ENCODE measurements around the gene PRR19.

Gene PRR19

DNA sequence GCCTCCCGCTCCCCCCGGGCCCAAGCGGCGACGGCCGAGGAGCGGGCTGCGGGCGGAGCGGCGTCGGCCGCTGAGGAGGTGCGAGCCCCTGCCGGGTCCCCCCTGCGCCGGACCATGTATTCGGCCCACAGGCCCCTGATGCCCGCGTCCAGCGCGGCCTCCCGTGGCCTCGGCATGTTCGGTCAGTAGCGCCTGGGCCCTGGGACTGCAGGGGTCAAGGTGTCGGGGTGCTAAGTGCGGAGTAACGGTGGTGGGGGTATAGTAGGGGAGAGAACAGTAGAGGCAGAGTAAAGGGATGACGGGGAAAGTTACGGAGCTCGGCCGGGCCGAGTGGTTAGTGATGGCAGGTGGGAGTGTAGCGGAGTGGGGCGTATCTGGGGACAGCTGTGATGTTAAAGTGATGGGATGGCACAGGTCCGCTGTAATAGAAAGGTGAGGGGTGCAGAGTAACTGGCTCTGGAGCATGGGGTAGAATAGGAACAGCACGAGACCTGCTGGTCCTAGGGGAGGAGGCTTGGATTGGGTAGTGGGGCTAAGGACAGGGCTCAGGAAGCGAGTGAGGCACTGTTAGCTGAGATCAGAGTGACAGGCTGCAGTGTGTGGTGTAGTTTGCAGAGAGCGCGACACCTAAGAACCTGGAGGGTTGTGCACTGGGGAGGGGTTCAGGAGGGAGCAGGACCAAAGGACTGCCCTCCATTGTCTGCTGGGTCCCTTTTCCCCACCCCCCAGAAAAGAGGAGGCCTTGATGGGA lies 17.2 kb upstream of the PRR19 start:
- DNase-seq = peak; percentile 24

DNA sequence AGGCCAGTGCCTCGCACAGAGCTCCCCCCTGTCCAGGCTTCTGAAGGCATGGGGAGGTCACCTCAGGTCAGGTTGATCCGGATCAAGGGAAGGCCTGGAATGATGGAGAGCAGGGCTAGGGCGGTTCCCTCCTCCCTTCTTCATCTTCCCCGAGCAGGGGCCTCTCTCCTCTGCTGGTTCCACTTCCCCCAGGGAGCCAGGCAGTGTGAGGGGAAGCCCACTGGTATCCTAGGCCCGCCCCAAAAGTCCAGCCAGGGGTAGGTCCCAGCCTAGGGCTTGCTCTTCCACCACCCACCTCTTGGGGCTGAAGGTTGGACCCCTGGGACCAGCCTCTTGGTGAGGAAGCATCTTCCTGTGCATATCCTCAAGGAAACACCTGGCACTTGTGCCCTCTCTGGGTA lies 16.4 kb upstream of the PRR19 start:
- no peak for DNase-seq

- DNase-seq = no peak
Measured at GRCh38 chr19:42285988-42286348, 16.0 kb upstream of the PRR19 start.

DNA sequence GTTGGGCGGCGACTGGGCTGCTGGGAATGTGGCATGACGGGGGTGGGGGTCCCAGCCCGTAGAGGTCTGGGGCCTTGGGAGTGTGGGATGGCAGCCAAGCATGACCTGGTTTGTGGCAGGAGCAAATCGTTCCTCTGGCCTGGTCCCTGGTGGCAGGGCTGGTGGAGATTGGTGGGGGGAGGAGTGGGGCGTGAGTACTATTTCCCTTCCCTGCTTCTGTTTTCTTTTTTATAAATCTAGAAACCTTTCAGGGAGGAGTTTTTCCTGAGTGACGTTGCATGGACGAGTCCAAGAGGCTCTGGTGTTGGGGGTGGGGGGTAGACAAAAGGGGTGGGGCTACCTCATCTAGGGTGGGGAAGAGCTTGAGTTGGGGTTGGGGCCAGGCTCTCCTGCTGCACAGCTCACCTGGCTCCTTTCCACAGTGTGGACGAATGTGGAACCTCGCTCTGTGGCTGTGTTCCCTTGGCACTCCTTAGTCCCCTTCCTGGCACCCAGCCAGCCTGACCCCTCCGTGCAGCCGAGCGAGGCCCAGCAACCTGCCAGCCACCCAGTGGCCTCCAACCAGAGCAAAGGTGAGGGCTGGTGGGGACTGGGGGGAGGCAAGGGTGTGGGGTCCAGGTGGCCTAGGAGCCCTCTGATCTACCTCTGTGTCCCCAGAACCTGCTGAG lies 15.4 kb upstream of the PRR19 start:
- DNase-seq = no peak

- DNase-seq = no peak
Measured at GRCh38 chr19:42287017-42287826, 14.7 kb upstream of the PRR19 start.

DNA sequence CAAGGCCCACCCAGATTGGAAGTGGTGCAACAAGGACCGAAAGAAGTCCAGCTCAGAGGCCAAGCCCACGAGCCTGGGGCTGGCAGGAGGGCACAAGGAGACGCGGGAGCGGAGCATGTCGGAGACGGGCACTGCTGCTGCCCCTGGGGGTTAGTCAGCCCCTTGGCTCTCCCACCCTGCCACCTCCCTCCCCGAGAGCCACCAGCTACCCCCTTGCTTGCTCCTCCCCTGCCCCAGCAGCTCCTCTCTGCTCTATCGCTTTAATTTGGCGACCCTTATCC lies 14.2 kb upstream of the PRR19 start:
- DNase-seq = no peak

- no peak for DNase-seq
Measured at GRCh38 chr19:42288387-42288786, 13.5 kb upstream of the PRR19 start.

GRCh38 chr19:42288881-42289555 lies 12.9 kb upstream of the PRR19 start:
- no peak for DNase-seq

DNA sequence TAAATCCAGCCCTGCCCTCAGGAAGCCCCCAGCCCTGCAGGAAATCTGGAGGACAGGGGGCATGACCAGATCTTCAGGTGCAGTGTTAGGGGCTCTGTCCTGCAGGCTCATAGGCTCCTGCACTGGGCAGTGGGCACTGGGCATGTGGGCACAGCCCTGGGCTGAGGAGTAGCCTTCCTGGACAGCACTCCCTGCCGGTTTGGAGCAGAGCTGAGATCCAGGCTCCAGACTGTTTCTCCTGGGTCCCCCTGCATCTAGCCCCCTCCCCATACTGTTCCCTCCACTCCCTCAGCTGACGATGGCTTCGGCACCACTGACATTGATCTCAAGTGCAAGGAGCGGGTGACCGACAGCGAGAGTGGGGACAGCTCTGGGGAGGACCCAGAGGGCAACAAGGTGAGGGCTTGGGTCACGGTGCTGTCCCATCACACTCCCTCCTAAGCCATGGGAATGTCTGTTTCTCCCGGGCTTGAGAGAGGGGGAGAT lies 12.3 kb upstream of the PRR19 start:
- DNase-seq = no peak

GRCh38 chr19:42290136-42290522 lies 11.8 kb upstream of the PRR19 start:
- DNase-seq = no peak

- peak; percentile 70 for DNase-seq
Measured at GRCh38 chr19:42290523-42291434, 11.2 kb upstream of the PRR19 start.

- DNase-seq = no peak
Measured at GRCh38 chr19:42291435-42291810, 10.5 kb upstream of the PRR19 start.

DNA sequence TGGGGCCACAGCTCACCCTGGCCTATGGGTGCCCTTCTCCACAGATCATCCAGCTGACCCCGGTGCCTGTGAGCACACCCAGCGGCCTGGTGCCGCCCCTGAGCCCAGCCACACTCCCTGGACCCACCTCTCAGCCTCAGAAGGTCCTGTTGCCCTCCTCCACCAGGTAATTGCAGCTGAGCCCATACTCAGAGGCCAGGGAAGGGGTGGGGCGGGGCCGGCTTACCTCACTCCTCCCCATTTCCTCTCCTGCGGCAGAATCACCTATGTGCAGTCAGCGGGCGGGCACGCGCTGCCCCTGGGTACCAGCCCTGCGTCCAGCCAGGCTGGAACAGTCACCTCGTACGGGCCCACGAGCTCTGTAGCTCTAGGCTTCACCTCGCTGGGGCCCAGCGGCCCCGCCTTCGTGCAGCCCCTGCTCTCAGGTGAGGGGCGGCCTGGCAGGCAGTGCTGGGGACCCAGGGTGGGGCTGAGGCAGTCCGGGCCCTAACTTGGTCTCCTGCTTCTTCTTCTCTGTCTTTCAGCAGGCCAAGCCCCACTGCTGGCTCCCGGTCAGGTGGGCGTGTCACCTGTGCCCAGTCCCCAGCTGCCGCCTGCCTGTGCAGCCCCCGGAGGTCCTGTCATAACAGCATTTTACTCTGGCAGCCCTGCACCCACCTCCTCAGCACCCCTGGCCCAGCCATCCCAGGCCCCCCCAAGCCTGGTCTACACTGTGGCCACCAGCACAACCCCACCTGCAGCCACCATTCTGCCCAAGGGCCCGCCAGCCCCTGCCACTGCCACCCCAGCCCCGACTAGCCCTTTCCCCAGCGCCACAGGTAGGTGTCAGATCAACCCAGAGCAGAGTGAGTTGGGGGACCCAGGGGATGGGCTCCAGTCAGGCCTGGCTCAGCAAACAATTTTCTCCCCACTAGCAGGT lies 9.6 kb upstream of the PRR19 start:
- DNase-seq = no peak

DNA sequence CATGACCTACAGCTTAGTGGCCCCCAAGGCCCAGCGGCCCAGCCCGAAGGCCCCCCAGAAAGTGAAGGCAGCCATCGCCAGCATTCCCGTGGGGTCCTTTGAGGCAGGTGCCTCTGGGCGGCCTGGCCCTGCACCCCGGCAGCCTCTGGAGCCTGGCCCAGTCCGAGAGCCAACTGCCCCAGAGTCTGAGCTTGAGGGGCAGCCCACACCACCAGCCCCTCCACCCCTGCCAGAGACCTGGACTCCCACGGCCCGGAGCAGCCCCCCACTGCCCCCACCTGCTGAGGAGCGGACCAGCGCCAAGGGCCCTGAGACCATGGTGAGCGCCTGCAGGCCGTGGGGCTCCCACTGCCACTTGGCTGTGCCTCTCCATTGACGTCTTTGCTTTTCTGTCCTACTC lies 9.0 kb upstream of the PRR19 start:
- no peak for DNase-seq

DNA sequence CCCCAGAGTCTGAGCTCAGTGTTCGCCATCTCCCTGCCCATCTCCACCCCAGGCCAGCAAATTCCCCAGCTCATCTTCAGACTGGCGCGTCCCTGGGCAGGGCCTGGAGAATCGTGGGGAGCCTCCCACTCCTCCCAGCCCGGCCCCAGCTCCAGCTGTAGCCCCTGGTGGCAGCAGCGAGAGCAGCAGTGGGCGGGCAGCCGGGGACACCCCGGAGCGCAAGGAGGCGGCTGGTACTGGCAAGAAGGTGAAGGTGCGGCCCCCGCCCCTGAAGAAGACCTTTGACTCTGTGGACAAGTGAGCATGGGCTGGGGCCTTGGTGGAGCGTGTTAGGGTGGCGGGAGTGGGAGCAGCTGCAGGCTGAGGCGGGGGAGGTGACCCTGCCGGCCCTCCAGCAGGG lies 8.4 kb upstream of the PRR19 start:
- no peak for DNase-seq

GRCh38 chr19:42293948-42294347 lies 8.0 kb upstream of the PRR19 start:
- DNase-seq = no peak

GRCh38 chr19:42294471-42295137 lies 7.3 kb upstream of the PRR19 start:
- no peak for DNase-seq

- DNase-seq = no peak
Measured at GRCh38 chr19:42295342-42295741, 6.6 kb upstream of the PRR19 start.

GRCh38 chr19:42295831-42296525 lies 6.0 kb upstream of the PRR19 start:
- peak; percentile 89 for DNase-seq

DNA sequence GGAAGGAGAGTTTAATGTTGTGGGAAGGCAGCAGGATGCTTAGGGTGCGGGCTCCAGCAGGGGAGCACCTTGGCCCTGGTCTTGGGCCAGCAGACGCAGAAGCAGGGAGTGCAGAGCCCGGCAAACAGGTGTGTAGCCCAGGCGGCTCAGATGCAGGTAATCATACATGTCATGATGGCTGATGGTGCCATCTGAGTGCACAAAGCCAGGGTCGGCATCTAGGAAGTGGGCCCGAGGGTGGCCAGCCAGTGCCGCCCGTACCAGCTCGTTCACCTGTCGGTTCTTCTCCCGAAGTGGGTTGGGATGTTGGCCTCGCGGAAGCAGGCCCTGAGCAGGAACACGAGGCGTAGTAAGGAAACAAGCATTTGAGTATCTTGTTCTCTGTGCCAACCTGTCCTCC lies 4.9 kb upstream of the PRR19 start:
- DNase-seq = no peak
